H9 (cell line): Measurements from ENCODE around the gene EFCC1. TPM values are rescaled to one million over a fixed set of nuclear protein-coding genes. Genes with fewer than 3 reads are reported as not detected.

Experiments
- DNase-seq: peaks from one replicate; pipeline ENCODE4 v3.0.0-alpha.2; 2017
- H2AFZ ChIP-seq: one replicate; pipeline ENCODE4 v1.6.1; 2013; ENCODE audit warnings: mild to moderate bottlenecking, low read length, control low read depth, moderate library complexity
- H2AK5ac ChIP-seq: 2 replicates; pipeline ENCODE4 v1.6.1; 2013; ENCODE audit warnings: low read length, control low read depth, mixed read lengths; ENCODE audit not compliant: insufficient read length
- H2BK120ac ChIP-seq: one replicate; pipeline ENCODE4 v1.6.1; 2013; ENCODE audit warnings: low read depth, mild to moderate bottlenecking, low read length, control low read depth, inconsistent platforms; ENCODE audit not compliant: poor library complexity, severe bottlenecking
- H2BK12ac ChIP-seq: 2 replicates; pipeline ENCODE4 v1.6.1; 2013; ENCODE audit warnings: low read length, control low read depth, mixed read lengths, low read depth; ENCODE audit not compliant: insufficient read length
- H2BK15ac ChIP-seq: 2 replicates; pipeline ENCODE4 v1.6.1; 2013; ENCODE audit warnings: low read depth, low read length, control low read depth
- H2BK20ac ChIP-seq: one replicate; pipeline ENCODE4 v1.6.1; 2013; ENCODE audit warnings: low read depth, mild to moderate bottlenecking, low read length, control low read depth, inconsistent platforms; ENCODE audit not compliant: poor library complexity, severe bottlenecking
- H2BK5ac ChIP-seq: 2 replicates; pipeline ENCODE4 v1.6.1; 2013; ENCODE audit warnings: low read length, control low read depth, mixed read lengths; ENCODE audit not compliant: insufficient read length
- H3K14ac ChIP-seq: 2 replicates; pipeline ENCODE4 v1.6.1; 2013; ENCODE audit warnings: low read length, control low read depth; ENCODE audit not compliant: insufficient read depth
- H3K18ac ChIP-seq: 2 replicates; pipeline ENCODE4 v1.6.1; 2013; ENCODE audit warnings: low read depth, mild to moderate bottlenecking, mixed read lengths, low read length, control low read depth; ENCODE audit not compliant: insufficient read length
- H3K23ac ChIP-seq: 2 replicates; pipeline ENCODE4 v1.6.1; 2013; ENCODE audit warnings: low read length, control low read depth, mixed read lengths, low read depth; ENCODE audit not compliant: insufficient read length
- H3K23me2 ChIP-seq: 2 replicates; pipeline ENCODE4 v1.6.1; 2013; ENCODE audit warnings: low read depth, mild to moderate bottlenecking, mixed read lengths, low read length, control low read depth; ENCODE audit not compliant: insufficient read length, poor library complexity, severe bottlenecking
- H3K27ac ChIP-seq: 2 replicates; pipeline ENCODE4 v1.5.1; 2013; ENCODE audit warnings: low read length, control low read depth, mixed read lengths, low read depth; ENCODE audit not compliant: insufficient read length
- H3K27me3 ChIP-seq: 2 replicates; pipeline ENCODE4 v1.6.1; 2013; ENCODE audit warnings: low read length, control low read depth, inconsistent platforms; ENCODE audit not compliant: insufficient read depth
- H3K4ac ChIP-seq: 2 replicates; pipeline ENCODE4 v1.6.1; 2013; ENCODE audit warnings: low read depth, mild to moderate bottlenecking, control low read depth, inconsistent platforms, low read length, moderate library complexity
- H3K4me1 ChIP-seq: 2 replicates; pipeline ENCODE4 v1.6.1; 2013; ENCODE audit warnings: low read length, control low read depth, inconsistent platforms; ENCODE audit not compliant: insufficient read depth
- H3K4me2 ChIP-seq: 2 replicates; pipeline ENCODE4 v1.6.1; 2013; ENCODE audit warnings: low read length, control low read depth, mixed read lengths; ENCODE audit not compliant: insufficient read length, insufficient read depth
- H3K56ac ChIP-seq: 2 replicates; pipeline ENCODE4 v1.6.1; 2013; ENCODE audit warnings: low read depth, mild to moderate bottlenecking, mixed read lengths, low read length, control low read depth; ENCODE audit not compliant: insufficient read length
- H3K79me1 ChIP-seq: 2 replicates; pipeline ENCODE4 v1.6.1; 2013; ENCODE audit warnings: low read depth, mild to moderate bottlenecking, moderate library complexity, low read length, control low read depth, inconsistent platforms; ENCODE audit not compliant: insufficient read depth, poor library complexity, severe bottlenecking
- H3K79me2 ChIP-seq: 2 replicates; pipeline ENCODE4 v1.6.1; 2013; ENCODE audit warnings: low read length, control low read depth, inconsistent platforms; ENCODE audit not compliant: insufficient read depth
- H3K9ac ChIP-seq: 2 replicates; pipeline ENCODE4 v1.6.1; 2013; ENCODE audit warnings: low read length, control low read depth, mixed read lengths; ENCODE audit not compliant: insufficient read length; ENCODE audit errors: extremely low read depth
- H3K9me3 ChIP-seq: one replicate; pipeline ENCODE4 v1.6.1; 2013; ENCODE audit warnings: low read depth, low read length, inconsistent platforms; ENCODE audit not compliant: control insufficient read depth
- H3T11ph ChIP-seq: one replicate; pipeline ENCODE4 v1.6.1; 2013; ENCODE audit warnings: mild to moderate bottlenecking, low read length, control low read depth, inconsistent platforms
- H4K20me1 ChIP-seq: one replicate; pipeline ENCODE4 v1.6.1; 2013; ENCODE audit not compliant: control insufficient read depth, insufficient read length, insufficient read depth
- H4K5ac ChIP-seq: 2 replicates; pipeline ENCODE4 v1.6.1; 2013; ENCODE audit warnings: low read depth, mild to moderate bottlenecking, mixed read lengths, low read length, control low read depth; ENCODE audit not compliant: insufficient read length
- H4K8ac ChIP-seq: replicated peaks from 2 replicates; pipeline ENCODE4 v1.6.1; 2013; ENCODE audit warnings: low read length, control low read depth, mixed read lengths, low read depth; ENCODE audit not compliant: insufficient read length
- H4K91ac ChIP-seq: 2 replicates; pipeline ENCODE4 v1.6.1; 2013; ENCODE audit warnings: low read depth, mild to moderate bottlenecking, moderate library complexity, mixed read lengths, low read length, control low read depth; ENCODE audit not compliant: insufficient read length
- H3K27ac Mint-ChIP-seq, 3 experiments: 2 replicates in 2 of 3; 3 replicates in 1 of 3; pipeline ENCODE4 v1.8.0; 2020 to 2021; ENCODE audit warnings: mixed read lengths in 3 of 3, mild to moderate bottlenecking in 1 of 3, moderate library complexity in 1 of 3
- H3K27me3 Mint-ChIP-seq: 2 replicates; pipeline ENCODE4 v1.8.0; 2021; ENCODE audit warnings: low read depth, mild to moderate bottlenecking, moderate library complexity, mixed read lengths
- H3K36me3 Mint-ChIP-seq, 3 experiments: 2 replicates in 2 of 3; 3 replicates in 1 of 3; pipeline ENCODE4 v1.8.0; 2020 to 2021; ENCODE audit warnings: low read depth in 3 of 3, mixed read lengths in 3 of 3; ENCODE audit not compliant: insufficient read depth in 1 of 3
- H3K4me1 Mint-ChIP-seq, 2 experiments: 2 replicates each; pipeline ENCODE4 v1.8.0; 2020; ENCODE audit warnings: mixed read lengths in 2 of 2
- H3K4me3 Mint-ChIP-seq, 2 experiments: 2 replicates in 1 of 2; 3 replicates in 1 of 2; pipeline ENCODE4 v1.8.0; 2020 to 2021; ENCODE audit warnings: mild to moderate bottlenecking in 2 of 2, mixed read lengths in 2 of 2, moderate library complexity in 1 of 2
- H3K9me3 Mint-ChIP-seq, 2 experiments: 2 replicates in 1 of 2; 3 replicates in 1 of 2; pipeline ENCODE4 v1.8.0; 2020; ENCODE audit warnings: mild to moderate bottlenecking in 2 of 2, mixed read lengths in 2 of 2, moderate library complexity in 1 of 2
- WGBS: extraction: QIAGEN DNeasy Blood & Tissue Kit; methylation state at CpG from one replicate; pipeline ENCODE4 v1.1.7; 2013; ENCODE audit warnings: missing lambda C conversion rate, low lambda C conversion rate, mixed read lengths; ENCODE audit not compliant: insufficient read length; ENCODE audit errors: extremely low coverage; 5-methylcytosine and 5-hydroxymethylcytosine counted together
- total RNA-seq: library from RNA; stranded (reverse); gene quantifications from 2 replicates; pipeline ENCODE4 v1.2.1, GENCODE V29; 2021
- TF ChIP-seq, protein P1 (sequence below): fragments of 200-600 bp; sonication (generic); conservative IDR thresholded peaks from 3 replicates; pipeline ENCODE4 v1.8.0; 2021; ENCODE audit warnings: antibody characterized with exemption, mild to moderate bottlenecking

The EFCC1 gene
- total RNA-seq, 1 experiment from 2014 or later: 0.09 TPM

- Histone ChIP-seq H4K8ac (no peak overlapping the region), H3K4me2 (no peak overlapping the region), H3K56ac (no peak overlapping the region), H3K9me3 (no peaks in the 10 kb centered on the region), H3K14ac (no peak overlapping the region), H3K79me2 (no peaks in the 10 kb centered on the region), H3K9ac (no peak overlapping the region), H3K79me1 (no peaks in the 10 kb centered on the region), H3K18ac (no peak overlapping the region), H3K23ac (no peak overlapping the region), H3K27ac (no peak overlapping the region), H3K27me3 (no peaks in the 10 kb centered on the region), H4K20me1 (no peaks in the 10 kb centered on the region), H2AK5ac (no peak overlapping the region), H2BK5ac (no peak overlapping the region), H2AFZ (no peak overlapping the region), H2BK20ac (no peak overlapping the region), H3K4me1 (no peaks in the 10 kb centered on the region), H2BK15ac (no peak overlapping the region), H2BK12ac (no peak overlapping the region), H3T11ph (no peak overlapping the region), H3K4ac (no peak overlapping the region), H4K91ac (no peak overlapping the region), H2BK120ac (no peak overlapping the region), H4K5ac (no peak overlapping the region), H3K23me2 (no peaks in the 10 kb centered on the region)
- H3K27me3 Mint-ChIP-seq: peaks cover 11% of the 10 kb centered on the region
- TF ChIP-seq, protein P1, sequence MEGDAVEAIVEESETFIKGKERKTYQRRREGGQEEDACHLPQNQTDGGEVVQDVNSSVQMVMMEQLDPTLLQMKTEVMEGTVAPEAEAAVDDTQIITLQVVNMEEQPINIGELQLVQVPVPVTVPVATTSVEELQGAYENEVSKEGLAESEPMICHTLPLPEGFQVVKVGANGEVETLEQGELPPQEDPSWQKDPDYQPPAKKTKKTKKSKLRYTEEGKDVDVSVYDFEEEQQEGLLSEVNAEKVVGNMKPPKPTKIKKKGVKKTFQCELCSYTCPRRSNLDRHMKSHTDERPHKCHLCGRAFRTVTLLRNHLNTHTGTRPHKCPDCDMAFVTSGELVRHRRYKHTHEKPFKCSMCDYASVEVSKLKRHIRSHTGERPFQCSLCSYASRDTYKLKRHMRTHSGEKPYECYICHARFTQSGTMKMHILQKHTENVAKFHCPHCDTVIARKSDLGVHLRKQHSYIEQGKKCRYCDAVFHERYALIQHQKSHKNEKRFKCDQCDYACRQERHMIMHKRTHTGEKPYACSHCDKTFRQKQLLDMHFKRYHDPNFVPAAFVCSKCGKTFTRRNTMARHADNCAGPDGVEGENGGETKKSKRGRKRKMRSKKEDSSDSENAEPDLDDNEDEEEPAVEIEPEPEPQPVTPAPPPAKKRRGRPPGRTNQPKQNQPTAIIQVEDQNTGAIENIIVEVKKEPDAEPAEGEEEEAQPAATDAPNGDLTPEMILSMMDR: no peak
- H3K36me3 Mint-ChIP-seq: peaks cover 0 to 6% (median 0%) of the 10 kb centered on the region in 3 experiments; a peak in 1 of 7 replicates
- no CpG with 5 or more reads among the region's 6 CpGs for WGBS
- H3K27ac Mint-ChIP-seq: peak overlapping the region in 1 of 3 experiments; percentile 81; a peak in 1 of 7 replicates
- peaks cover 6 to 8% of the 10 kb centered on the region in 2 experiments; a peak in 4 of 5 replicates for H3K9me3 Mint-ChIP-seq
- H3K4me1 Mint-ChIP-seq: peaks cover 2 to 6% of the 10 kb centered on the region in 2 experiments; a peak in 3 of 4 replicates
- H3K4me3 Mint-ChIP-seq: no peak overlapping the region
- no peak for DNase-seq
Measured at GRCh38 chr3:129052675-129053074, 51.6 kb downstream of the EFCC1 start.
